Measurements from ENCODE around the gene PIGU.

- TF ChIP-seq CTCF (IDR thresholded peaks at IDR 0.05 in 4 of 5, conservative IDR thresholded peaks at IDR 0.05 in 1 of 5) (no peak), POLR2A (IDR thresholded peaks at IDR 0.05) (no peak)
Observed at GRCh38 chr20:34621383-34622367, 55.2 kb downstream of the PIGU start.

Data from gastrocnemius medialis (tissue), 4 donors.